ENCODE results near the gene TMTC2.

The TMTC2 gene

GRCh38 chr12:82682851-82683261 lies 3.9 kb upstream of the TMTC2 start:
- no peak for DNase-seq

GRCh38 chr12:82685790-82686167 lies 927 bp upstream of the TMTC2 start:
- peak; percentile 64 for DNase-seq

- DNase-seq, result no peak
Observed at GRCh38 chr12:82687021-82688011, 610 bp downstream of the TMTC2 start.

GRCh38 chr12:82688035-82688501 lies 1.4 kb downstream of the TMTC2 start:
- DNase-seq, result no peak

GRCh38 chr12:82688596-82688995 lies 1.9 kb downstream of the TMTC2 start:
- no peak for DNase-seq

GRCh38 chr12:82690006-82690405 lies 3.3 kb downstream of the TMTC2 start:
- DNase-seq, result no peak

- no peak for DNase-seq
Observed at GRCh38 chr12:82691513-82691912, 4.8 kb downstream of the TMTC2 start.

- no peak for DNase-seq
Observed at GRCh38 chr12:82694276-82694675, 7.6 kb downstream of the TMTC2 start.

GRCh38 chr12:82694970-82695369 lies 8.3 kb downstream of the TMTC2 start:
- no peak for DNase-seq

GRCh38 chr12:82695531-82695930 lies 8.8 kb downstream of the TMTC2 start:
- DNase-seq, result no peak

GRCh38 chr12:82696543-82696942 lies 9.8 kb downstream of the TMTC2 start:
- no peak for DNase-seq

- no peak for DNase-seq
Observed at GRCh38 chr12:82698708-82699564, 12.2 kb downstream of the TMTC2 start.

- no peak for DNase-seq
Observed at GRCh38 chr12:82705774-82706173, 19.1 kb downstream of the TMTC2 start.

- no peak for DNase-seq
Observed at GRCh38 chr12:82708061-82708879, 21.6 kb downstream of the TMTC2 start.

- DNase-seq, result no peak
Observed at GRCh38 chr12:82709794-82710355, 23.2 kb downstream of the TMTC2 start.

- no peak for DNase-seq
Observed at GRCh38 chr12:82710741-82711140, 24.0 kb downstream of the TMTC2 start.

- DNase-seq, result no peak
Observed at GRCh38 chr12:82714427-82714826, 27.7 kb downstream of the TMTC2 start.

GRCh38 chr12:82721726-82722125 lies 35.0 kb downstream of the TMTC2 start:
- DNase-seq, result no peak

- no peak for DNase-seq
Observed at GRCh38 chr12:82723093-82723492, 36.4 kb downstream of the TMTC2 start.

- no peak for DNase-seq
Observed at GRCh38 chr12:82723891-82724290, 37.2 kb downstream of the TMTC2 start.

- DNase-seq, result no peak
Observed at GRCh38 chr12:82725741-82726140, 39.0 kb downstream of the TMTC2 start.

- DNase-seq, result no peak
Observed at GRCh38 chr12:82727886-82728285, 41.2 kb downstream of the TMTC2 start.

Measured in NCI-H1436 treated with DMSO at 0.1 percent for 48 hours (cell line).